GM18909 (cell line): ENCODE data around the gene ZNF469.

Source experiments
- ATAC-seq: cut with Tn5 transposase; IDR thresholded peaks from one replicate; pipeline ENCODE4 v1.9.1; 2021; ENCODE audit warnings: mild to moderate bottlenecking; ENCODE audit not compliant: unreplicated experiment, poor library complexity

The ZNF469 gene

DNA sequence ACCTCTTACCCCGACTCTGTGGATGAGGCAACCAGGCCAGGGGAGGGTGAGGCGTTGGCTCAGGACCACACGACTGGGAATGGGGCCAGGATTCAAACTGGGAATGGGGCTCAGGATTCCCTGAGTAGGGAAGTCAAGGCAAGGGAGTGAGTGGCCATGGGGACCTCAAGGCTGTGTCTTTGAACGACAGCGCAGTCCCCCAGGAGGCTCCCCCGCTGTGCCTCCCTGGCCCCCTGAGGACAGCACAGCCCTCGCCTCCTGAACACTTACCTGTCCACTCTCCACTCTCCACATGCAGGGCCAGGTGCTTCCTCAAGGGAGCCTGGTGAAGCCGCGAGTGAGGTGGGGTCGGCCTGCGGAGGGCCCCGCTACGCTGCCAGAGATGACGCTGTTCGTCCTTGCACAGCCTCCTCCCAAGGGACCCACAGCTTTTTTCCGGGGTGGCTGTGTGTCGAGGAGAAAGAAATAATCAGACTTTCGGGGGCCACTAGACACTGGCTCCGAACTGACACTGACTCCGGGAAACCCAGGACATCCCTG, 6.9 kb downstream of the ZNF469 start:
- ATAC-seq: no peak

DNA sequence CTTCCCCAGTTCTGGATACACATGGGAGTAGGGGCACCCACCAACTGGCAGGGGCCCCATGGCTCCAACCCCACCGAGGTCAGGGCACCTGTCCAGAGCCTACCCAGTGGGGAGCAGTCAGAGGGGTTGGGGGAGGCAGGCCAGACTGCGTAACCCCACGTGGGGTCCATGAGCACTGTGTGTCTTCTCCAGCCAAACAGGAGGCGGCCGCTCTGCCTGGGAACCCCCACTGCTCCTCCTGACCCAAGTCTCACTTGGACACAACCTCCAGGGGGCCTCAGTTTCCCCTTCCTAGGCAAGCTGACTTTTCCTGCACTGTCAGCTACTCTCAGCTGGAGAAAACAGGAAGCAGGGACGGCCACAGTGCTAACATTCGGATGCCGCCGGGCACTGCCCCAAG, 7.5 kb downstream of the ZNF469 start:
- no peak for ATAC-seq

DNA sequence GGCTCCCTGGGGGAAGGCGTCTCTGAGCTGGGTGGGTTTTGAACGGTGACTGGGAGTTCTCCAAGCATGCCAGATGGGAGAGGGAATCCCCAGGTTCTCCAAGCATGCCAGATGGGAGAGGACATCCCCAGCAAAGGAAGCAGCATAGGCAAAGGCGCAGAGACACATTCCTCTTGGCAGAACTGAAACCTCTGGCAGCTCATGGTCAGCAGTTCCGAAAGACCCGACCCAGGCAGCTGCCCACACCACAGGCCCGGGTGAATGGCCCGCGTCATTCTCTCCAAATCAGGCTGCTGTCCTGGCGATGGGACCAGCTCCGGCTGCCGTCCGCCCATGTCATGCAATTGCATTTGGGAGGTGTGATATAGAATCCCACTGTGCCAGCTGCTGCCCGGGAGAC, 8.0 kb downstream of the ZNF469 start:
- no peak for ATAC-seq

DNA sequence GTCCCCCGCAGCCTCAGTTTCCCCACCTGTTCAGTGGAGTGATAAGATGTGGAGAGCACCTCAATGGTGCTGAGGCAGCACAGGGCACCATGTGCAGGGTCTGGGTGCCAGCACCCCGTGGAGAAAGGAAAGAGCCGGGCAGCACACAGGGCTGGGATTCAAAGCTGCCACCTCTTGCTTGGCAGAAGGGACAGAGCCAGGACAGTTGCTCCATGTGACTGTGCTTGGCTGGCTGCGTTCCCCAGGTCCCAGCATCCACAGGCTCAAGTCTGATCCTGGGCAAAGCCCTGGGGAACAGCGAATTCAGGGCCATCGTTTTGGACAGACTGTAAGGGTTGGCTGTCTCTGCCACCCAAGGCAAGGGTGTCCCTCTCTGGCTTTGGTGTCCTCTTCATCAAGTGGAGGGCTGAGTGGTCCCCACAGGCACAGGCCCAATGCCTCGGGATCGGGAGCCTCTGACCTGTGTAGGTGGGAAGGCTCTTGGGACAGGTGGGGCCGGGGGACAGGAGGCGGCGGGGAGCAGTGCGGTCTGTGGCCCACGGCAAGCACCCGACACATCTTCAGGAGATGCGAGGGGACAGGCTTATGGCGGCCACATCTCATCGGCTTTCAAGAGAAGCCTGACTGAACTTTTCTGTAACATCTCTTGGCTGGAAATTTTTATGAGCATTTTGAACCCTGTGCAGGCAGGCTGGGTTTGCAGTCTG, 8.5 kb downstream of the ZNF469 start:
- ATAC-seq: no peak

DNA sequence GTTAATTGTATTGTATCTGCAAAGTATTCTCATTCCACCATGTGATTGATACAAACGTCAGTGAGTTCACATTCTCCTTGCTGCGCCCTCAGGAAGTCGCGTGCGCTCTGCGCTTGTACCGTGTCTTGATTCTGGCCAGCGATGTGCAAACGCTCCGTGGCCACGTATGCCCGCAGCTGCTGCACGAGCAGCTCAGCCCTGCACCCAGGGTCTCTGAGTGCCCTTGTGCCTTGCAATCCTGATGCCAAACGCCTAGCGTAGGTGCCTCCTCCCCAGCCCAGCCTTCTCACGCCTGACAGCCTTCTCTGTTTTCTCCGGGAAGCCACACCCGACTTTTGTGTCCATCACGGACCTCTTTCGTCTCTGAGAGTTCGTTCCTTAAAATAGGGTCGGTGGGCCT, 9.4 kb downstream of the ZNF469 start:
- no peak for ATAC-seq

DNA sequence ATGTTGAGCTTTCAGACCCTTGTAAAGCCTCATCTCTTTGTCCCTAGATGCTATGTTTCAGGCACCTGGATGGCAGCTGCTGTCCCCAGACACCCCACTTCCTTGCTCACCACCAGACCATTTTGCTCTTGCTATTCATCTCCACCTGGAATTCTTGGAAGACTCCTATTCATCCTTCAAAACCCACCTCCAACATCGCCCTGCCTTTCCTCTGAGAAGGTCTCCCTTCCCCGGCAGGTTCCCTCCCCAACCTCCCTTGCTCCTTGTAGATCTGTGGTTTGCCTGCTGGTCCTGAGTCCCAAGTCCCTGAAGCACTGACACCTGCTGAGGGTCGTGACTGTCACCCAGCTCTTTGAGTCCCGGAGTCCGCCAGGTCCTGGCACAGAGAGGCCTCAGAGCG, 9.9 kb downstream of the ZNF469 start:
- ATAC-seq: no peak

DNA sequence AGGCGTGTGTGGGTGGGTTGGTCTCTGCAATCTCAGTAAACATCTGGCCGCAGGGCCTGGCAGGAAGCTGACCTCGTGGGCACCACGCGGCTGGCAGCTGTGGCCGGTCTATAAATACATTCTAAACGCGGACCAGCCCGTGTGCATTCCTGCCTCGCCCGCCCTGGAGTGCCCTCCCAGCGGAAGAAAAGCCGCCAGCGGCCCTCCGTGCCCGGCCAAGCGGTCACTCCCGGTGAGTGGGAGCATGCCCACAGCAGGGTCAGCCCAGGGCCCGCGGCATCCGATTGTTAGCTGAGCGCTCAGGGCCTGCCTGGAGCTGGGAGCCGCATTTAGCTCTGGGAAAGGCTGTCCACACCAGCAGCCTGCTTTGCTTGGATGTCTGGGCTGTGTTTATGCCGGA, 10.3 kb downstream of the ZNF469 start:
- no peak for ATAC-seq

DNA sequence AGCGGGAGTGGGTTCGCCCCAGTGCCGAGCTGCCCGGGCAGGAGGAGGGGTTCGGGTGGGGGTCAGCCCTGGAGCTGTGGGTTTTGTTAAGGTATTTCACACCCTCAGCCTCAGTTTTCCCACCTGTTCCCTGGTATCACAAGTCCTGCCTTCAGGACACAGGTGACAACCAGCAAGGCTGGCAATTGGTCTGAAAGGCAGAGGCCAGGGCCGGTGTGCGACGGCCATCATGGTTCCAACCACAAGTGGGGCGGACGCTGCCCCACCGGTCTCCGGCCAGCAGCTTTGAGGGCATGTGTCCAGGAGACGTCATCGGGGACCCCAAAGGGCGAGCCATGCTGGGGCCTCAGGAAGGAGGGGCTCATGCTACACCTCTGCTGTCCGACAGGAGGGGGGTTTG, 10.8 kb downstream of the ZNF469 start:
- no peak for ATAC-seq

DNA sequence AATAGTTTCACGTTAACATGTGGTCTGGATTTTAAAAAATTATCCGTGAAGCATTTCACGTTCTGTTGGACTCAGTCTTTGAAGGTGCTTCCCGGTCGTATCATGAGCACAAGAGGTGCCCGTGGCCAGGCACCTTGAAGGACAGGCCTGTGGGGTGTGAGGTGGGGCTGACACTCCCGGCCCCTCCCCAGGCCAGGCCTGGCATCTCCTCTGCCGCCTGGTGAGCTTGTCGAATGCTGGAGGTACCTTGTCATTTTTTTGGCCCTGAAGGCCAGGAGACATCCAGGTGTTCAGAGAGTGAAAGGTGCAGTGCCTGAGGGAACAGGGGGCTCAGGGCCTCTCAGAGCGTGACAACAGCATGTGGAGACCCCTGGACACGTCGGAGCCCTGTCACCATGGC, 11.7 kb downstream of the ZNF469 start:
- ATAC-seq: no peak

DNA sequence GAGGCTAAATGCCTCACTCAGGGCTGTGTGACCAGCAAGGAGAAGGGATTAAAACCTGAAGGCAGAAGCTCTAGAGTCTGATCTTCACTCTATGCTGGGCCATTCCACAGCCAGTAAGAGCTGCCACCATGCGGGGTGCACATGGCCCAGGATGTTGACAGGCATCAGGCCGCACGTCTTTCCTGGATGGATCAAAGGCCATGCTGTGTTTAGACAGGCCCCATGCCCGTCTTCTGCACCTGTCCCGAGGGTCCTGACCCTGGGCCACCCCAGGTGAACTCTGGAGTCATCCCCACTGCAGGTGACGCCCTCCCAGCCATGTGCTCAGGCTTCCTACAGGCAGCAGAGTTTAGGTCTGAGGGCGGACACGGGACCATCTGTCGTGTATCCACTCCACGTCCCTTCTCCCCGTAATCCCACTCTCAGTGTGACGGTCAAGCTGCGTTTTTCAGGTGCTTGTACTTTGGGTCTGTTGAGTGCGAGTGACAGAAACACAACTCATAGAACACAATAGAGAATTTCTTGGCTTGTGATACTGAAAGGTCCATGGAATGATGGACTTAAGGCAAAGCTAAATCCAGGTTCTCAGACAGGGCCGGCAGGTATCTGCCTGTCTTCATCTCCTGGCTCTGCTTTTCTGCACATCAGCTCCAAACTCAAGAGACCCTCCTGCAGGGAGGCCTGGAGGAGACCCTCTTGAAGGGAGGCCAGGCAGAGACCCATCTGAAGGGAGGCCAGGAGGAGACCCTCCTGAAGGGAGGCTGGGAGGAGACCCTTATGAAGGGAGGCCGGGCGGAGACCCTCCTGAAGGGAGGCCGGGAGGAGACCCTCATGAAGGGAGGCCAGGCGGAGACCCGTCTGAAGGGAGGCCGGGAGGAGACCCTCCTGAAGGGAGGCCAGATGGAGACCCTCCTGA, 13.2 kb downstream of the ZNF469 start:
- ATAC-seq: no peak

DNA sequence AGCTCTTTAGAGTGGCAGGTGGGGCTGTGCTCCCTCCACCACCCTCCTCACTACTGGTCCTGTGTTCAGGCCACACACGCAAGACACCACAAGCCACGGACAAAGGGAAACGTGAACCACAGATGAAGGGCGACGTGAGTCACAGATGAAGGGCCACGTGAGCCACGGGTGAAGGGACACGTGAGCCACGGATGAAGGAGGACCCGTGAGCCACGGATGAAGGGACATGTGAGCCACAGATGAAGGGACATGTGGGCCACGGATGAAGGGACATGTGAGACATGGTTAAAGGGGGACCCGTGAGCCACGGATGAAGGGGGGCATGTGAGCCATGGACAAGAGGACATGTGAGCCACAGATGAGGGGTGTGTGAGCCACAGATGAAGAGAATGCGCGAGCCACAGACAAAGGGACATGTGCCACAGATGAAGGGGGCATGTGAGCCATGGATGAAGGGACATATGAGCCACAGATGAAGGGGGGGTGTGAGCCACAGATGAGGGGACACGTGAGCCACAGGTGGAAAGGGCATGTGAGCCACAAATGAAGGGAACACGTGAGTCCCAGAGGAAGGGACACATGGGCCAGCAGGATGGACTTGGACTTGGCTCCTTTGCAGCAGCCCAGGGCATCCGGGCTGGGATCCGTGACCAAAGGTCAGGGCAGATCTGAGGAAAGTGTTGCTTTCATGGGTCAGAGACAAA, 15.6 kb downstream of the ZNF469 start:
- ATAC-seq: no peak

DNA sequence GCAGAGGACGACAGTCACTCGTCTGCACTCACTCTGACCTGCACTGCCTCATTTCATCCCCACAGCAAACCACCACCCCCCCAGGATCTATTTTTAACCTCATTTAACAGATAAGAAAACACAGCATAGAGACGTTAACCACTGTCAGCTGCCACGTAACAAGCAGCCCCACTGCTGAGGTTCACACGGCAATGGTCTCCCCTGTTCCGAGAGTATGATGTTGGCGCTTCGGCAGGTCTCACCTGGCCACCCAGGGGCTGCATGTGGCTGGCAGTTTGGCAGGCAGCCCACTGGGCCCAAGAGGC, 16.1 kb downstream of the ZNF469 start:
- no peak for ATAC-seq

DNA sequence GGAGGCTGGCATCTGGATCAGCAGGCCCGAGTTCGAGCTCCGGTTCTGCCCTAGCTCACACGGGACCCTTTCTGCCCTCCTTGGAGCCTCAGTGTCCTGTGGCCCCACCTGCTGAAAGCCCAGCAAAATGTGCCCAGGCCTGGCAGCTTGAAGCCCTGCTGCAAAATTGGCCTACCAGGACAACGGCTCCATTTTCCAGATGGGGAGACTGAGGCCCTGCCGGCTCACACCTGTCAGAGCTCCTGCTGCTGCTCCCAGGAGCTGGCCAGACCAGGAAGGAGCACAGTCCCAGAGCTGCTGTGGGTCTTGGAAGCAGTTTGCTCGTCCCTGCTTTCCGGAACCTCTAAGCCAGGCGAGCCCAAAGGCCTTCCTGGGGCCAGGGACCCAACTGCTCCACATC, 17.4 kb downstream of the ZNF469 start:
- ATAC-seq: no peak

DNA sequence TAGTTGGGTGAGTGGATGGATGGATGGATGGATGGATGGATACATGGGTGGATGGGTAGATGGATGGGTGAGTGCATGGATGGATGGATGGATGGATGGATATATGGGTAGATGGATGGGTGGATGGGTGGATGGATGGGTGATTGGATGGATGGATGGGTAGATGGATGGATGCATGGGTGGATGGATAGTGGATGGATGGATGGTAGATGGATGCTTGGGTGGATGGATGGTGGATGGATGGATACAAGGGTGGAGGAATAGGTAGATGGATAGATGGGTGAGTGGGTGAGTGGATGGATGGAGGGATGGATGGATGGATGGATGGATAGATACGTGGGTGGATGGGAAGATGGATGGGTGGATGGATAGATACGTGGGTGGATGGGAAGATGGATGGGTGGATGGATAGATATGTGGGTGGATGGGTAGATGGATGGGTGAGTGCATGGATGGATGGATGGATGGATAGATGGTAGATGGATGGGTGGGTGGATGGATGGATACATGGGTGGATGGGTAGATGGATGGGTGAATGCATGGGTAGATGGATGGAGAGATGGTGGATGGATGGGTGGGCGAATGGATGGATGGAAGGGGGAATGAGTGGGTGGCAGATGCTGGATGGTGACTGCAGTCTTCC, 19.0 kb downstream of the ZNF469 start:
- ATAC-seq: no peak

DNA sequence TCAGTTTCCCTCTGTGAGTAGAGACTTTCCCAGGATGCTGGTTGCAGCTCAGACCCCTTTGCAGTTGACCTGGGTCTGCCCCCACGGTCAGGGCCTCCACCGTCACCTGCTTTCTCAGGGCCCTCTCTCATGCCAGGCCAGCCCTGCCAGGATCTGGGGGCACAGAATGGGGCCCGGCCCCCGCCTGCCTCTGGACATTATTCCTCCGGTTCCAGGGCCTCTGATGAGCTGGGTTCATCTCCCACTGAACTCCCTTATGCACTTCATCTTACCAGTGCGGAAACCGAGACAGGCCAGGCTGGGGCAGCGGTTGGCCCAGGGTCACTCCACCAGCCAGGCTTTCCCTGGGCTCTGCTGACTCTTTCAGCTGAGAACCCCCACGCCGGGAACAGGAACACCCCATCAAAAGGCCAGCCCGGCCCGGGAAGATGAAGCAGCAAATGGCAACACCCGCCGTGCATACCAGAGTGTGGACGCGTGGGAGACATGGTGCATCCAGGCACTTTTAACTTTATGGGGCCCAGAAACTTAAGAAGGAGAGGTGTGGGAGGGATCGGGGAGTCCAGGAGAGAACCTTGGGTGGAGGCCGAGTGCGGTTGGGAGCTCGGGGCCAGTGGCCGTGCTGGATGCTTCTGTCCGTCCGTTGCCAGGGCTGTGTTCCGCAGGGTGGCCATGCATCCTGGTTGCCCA, 19.9 kb downstream of the ZNF469 start:
- no peak for ATAC-seq

DNA sequence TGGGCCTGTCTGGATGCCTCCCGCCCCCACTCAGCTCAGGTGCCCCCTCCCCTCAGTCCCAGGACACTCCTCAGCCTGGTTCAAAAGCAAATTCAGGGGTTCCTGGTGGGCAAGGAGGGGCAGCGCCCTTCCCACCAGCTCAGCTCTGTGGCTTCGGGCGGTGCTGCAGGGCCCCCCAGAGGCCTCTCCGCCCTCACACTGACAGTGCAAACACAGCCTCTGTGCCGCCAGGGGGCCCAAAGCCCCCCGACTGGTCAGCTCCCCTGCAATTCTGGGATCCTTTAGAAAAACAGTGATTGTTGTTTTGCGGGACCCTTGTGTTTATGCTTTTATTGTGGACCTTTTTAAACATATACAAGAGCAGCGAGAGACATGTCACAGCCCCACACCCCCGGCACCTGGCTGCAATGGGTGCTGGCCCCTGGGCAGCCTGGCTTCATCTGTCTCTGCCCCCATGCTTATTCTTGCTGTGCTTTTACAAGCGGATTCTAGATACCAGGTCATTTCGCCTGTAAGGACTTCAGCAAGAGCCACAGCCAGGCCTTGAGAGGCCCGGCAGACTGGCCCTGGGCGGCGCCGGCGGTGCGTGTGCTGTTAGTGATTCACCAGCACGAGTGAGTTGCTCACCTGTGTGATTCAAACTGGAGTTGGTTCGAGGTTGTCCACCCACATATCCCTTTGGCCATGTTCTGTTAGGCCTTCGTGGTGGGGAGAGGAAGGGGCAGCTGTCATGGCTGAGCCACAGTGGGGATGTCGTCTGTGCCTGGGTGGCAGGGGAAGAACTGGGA, 21.2 kb downstream of the ZNF469 start:
- ATAC-seq: no peak

DNA sequence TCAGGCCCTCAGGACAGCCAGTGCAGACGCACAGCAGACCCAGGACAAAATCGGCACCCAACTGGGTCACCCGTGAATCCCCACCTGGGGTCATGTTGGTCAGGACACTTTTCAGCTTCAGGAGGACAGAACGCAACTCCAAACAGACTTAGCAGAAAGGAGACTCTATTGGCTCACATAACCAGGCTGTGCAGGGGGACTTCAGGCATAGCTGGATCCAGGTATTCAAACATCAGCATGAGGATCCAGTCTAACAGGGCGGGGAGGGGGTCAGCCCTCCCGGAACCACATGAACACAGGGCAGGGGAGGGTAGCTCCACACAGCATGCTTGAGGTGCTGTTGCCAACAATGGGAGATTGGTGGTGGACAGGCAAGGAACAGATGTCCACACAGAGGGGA, 22.0 kb downstream of the ZNF469 start:
- ATAC-seq: no peak

DNA sequence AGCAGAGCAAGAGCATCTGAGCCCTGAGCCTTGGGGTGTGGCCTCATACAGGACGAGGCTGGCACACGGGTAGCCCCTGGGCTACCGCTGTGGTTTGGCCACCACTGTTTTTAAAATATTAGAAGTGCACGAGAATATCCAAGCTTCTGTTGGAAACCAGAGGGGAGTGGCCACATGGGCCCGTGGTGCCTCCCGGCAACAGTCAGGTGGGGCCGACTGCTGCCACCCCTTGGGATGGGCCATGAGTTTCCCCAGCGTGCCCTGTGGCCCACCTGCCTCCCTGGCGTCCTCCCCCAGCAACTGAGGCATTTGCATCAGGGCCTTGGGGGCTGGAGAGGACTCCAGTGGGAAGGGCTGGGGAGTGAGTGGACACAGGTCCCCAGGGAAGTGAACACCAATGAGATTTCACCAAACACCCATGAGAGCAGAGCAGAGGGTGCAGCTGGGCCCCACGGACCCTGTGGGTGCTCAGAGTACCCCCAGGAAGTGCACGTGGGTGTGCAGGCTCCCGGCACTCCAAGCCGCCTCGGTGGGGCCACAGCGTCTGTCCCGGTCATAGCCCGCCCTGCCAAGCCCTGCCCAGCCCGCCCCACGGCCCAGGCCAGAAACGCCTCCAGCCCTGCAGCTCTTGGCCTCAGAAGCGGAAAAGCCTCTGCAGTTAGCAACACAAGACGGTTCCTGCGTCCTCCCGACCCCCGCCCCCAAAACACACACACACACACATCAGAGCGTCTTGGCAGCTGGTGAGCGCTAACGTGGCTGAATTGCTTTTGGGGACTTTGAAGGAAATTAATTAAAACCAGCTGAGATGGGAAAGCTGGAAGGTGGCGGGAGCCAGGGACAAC, 22.7 kb downstream of the ZNF469 start:
- ATAC-seq: no peak
